Endothelial cell of umbilical vein (primary cell): ENCODE results near the gene CLDN34. TPM values are rescaled to one million over a fixed set of nuclear protein-coding genes. Genes with fewer than 3 reads are reported as not detected.

Experiments
- Bru-seq: library from RNA; stranded (reverse); fragments of 400-500 nt; gene quantifications from one replicate; lab custom pipeline; 2021; lab: Mats Ljungman, UMichigan
- BruChase-seq, 2 experiments: library from RNA; stranded (reverse); fragments of 400-500 nt; gene quantifications; one replicate each; lab custom pipeline; 2021; lab: Mats Ljungman, UMichigan
- BruUV-seq: library from RNA; stranded (reverse); fragments of 400-500 nt; replicated peaks from 2 replicates; lab custom pipeline; 2021; lab: Mats Ljungman, UMichigan
- CTCF ChIA-PET: fragments of 300-600, 350-600 bp; sonication (Branson Sonifier 250); formaldehyde crosslinking; loops from one replicate; lab custom pipeline; 2021; ENCODE audit warnings: antibody characterized with exemption, inconsistent platforms; lab: Charles Lee
- POLR2A ChIA-PET: fragments of 300-600, 350-600 bp; sonication (Branson Sonifier 250); formaldehyde crosslinking; loops from one replicate; lab custom pipeline; 2021; ENCODE audit warnings: antibody characterized with exemption, inconsistent platforms; lab: Charles Lee
- DNase-seq: peaks from one replicate; pipeline ENCODE4 v3.0.0-alpha.2; 2011; ENCODE audit warnings: low read depth, low spot score
- FAIRE-seq: peaks from 2 replicates; lab custom pipeline; 2011; peaks lifted over from hg19 to GRCh38; lab: Jason Lieb, UNC
- H2AFZ ChIP-seq: 2 replicates; pipeline ENCODE4 v1.6.0; 2012; ENCODE audit warnings: low read depth, low read length, control low read depth, inconsistent platforms
- H3K27ac ChIP-seq: 2 replicates; pipeline ENCODE4 v1.5.1; 2011; ENCODE audit warnings: low read depth, mild to moderate bottlenecking, control low read depth, low read length, moderate library complexity; ENCODE audit not compliant: insufficient read depth
- H3K27me3 ChIP-seq, 2 experiments: 2 replicates each; pipeline versions ENCODE4 v1.6.0 to v1.6.1; 2011; ENCODE audit warnings: low read length in 2 of 2, mixed read lengths in 1 of 2; ENCODE audit not compliant: control insufficient read depth in 2 of 2, insufficient read depth in 2 of 2
- H3K36me3 ChIP-seq, 2 experiments: 2 replicates in 1 of 2; 3 replicates in 1 of 2; pipeline ENCODE4 v1.5.1; 2011; ENCODE audit warnings: low read length in 2 of 2, mild to moderate bottlenecking in 1 of 2, moderate library complexity in 1 of 2; ENCODE audit not compliant: control insufficient read depth in 2 of 2, insufficient read depth in 2 of 2; ENCODE audit errors: extremely low read depth in 1 of 2
- H3K4me1 ChIP-seq: 3 replicates; pipeline ENCODE4 v1.5.1; 2011; ENCODE audit warnings: mild to moderate bottlenecking, low read length; ENCODE audit not compliant: control insufficient read depth, insufficient read depth; ENCODE audit errors: extremely low read depth
- H3K4me2 ChIP-seq: 2 replicates; pipeline ENCODE4 v1.6.1; 2011; ENCODE audit warnings: low read length, control low read depth, mixed read lengths; ENCODE audit not compliant: insufficient read depth
- H3K4me3 ChIP-seq, 3 experiments: fragments of 200-600 bp in 1 of 3; sonication (generic), shearing (Covaris generic) in 1 of 3; replicated peaks in 1 of 3; 2 replicates each; pipeline ENCODE4 v1.5.1; 2011 to 2016; ENCODE audit warnings: control low read depth in 3 of 3, low read length in 3 of 3, mild to moderate bottlenecking in 2 of 3, inconsistent platforms in 1 of 3, low read depth in 1 of 3, moderate library complexity in 1 of 3; ENCODE audit not compliant: insufficient read depth in 1 of 3
- H3K79me2 ChIP-seq: 2 replicates; pipeline ENCODE4 v1.6.0; 2012; ENCODE audit warnings: low read length, inconsistent platforms; ENCODE audit not compliant: control insufficient read depth, insufficient read depth
- H3K9ac ChIP-seq: replicated peaks from 2 replicates; pipeline ENCODE3; 2011; ENCODE audit warnings: low read length, control low read depth; ENCODE audit not compliant: insufficient read depth; ENCODE audit errors: extremely low read depth
- H3K9me1 ChIP-seq: replicated peaks from 3 replicates; pipeline ENCODE4 v1.6.0; 2011; ENCODE audit warnings: mild to moderate bottlenecking, low read length; ENCODE audit not compliant: control insufficient read depth, insufficient read depth; ENCODE audit errors: extremely low read depth
- H3K9me3 ChIP-seq: replicated peaks from 2 replicates; pipeline ENCODE4 v1.5.1; 2012; ENCODE audit warnings: low read length, inconsistent platforms; ENCODE audit not compliant: control insufficient read depth, insufficient read depth
- H4K20me1 ChIP-seq: replicated peaks from 2 replicates; pipeline ENCODE3; 2011; ENCODE audit warnings: mild to moderate bottlenecking, low read length; ENCODE audit not compliant: control insufficient read depth, insufficient read depth; ENCODE audit errors: extremely low read depth
- CTCF ChIP-seq, 2 donors: IDR thresholded peaks; 1 replicate in 1 of 2; 2 replicates in 1 of 2; pipeline ENCODE4 v1.5.1; 2011; ENCODE audit warnings: low read length in 2 of 2, mild to moderate bottlenecking in 2 of 2, moderate library complexity in 2 of 2, control low read depth in 1 of 2, inconsistent platforms in 1 of 2, low read depth in 1 of 2; ENCODE audit not compliant: insufficient read depth in 1 of 2; ENCODE audit errors: extremely low read depth in 1 of 2
- GATA2 ChIP-seq: IDR thresholded peaks from 2 replicates; pipeline ENCODE4 v1.7.0; 2011; ENCODE audit warnings: low read depth, mild to moderate bottlenecking, moderate library complexity, mixed read lengths, low read length; ENCODE audit not compliant: insufficient read length, insufficient read depth
- POLR2AphosphoS5 ChIP-seq: IDR thresholded peaks from 2 replicates; pipeline ENCODE4 v1.6.1; 2012; ENCODE audit warnings: low read depth, mild to moderate bottlenecking, control low read depth, low read length, moderate library complexity; ENCODE audit not compliant: insufficient read depth
- dilution Hi-C: fragments of 300-500 bp; cut with MboI; formaldehyde crosslinking; loops from one replicate; pipeline ENCODE4 v1.15.0; 2019; ENCODE audit warnings: low sequenced_read_pairs; ENCODE audit not compliant: extremely low pct_ligation_motif_present
- intact Hi-C: fragments of 100-400 bp; cut with micrococcal nuclease; formaldehyde crosslinking; loops from one replicate; pipeline ENCODE4 v1.10.0; 2022
- long read RNA-seq: library from polyadenylated mRNA; stranded (forward); transcript quantifications from one replicate; pipeline ENCODE4 v2.0.0, GENCODE V29; 2021
- polyA minus RNA-seq, 3 experiments: library from RNA; depleted of rRNA, polyadenylated mRNA; stranded (reverse); fragments of >200 nt; gene quantifications; 1 replicate in 1 of 3; 2 replicates in 2 of 3; pipeline ENCODE4 v1.2.3, GENCODE V29; 2011
- polyA plus RNA-seq, 4 experiments: library from polyadenylated mRNA; depleted of rRNA in 3 of 4; stranded (reverse) in 3 of 4; unstranded in 1 of 4; fragments of >200 nt; gene quantifications; 2 replicates each; pipeline versions ENCODE4 v1.2.1 to v1.2.3, GENCODE V29; 2011 to 2012; ENCODE audit warnings: missing spikeins in 1 of 4
- total RNA-seq: library from RNA; stranded (reverse); gene quantifications from 2 replicates; pipeline ENCODE4 v1.2.3, GENCODE V29; 2021
- TF ChIP-seq, protein P1 (sequence below): IDR thresholded peaks from 2 replicates; pipeline ENCODE4 v1.6.1; 2011; ENCODE audit not compliant: insufficient read depth, insufficient read length

Gene CLDN34, protein sequence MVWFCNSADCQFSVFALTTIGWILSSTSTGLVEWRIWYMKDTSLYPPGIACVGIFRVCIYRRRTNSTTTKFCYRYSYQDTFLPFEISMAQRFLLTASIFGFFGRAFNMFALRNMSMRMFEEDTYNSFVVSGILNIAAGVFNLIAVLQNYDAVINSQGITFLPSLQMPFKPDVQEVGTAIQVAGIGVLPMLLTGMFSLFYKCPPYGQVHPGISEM
- total RNA-seq (0.35 and 0.46 TPM in 2 replicates), polyA plus RNA-seq (0.08 and 0.14 TPM in 2 replicates), polyA minus RNA-seq (0.40 and 1.8 TPM in 2 replicates), Bru-seq, nascent RNA (percentile 44 among the genes with signal in this experiment), BruChase-seq, experiment 1, labeled RNA remaining after a 6-hour chase (percentile 36 among the genes with signal in this experiment), BruChase-seq, experiment 2, labeled RNA remaining after a 2-hour chase (percentile 43 among the genes with signal in this experiment)
- 0.08 and 0.12 TPM in 2 replicates for polyA plus RNA-seq (2011; cell fraction: cytosol; rRNA removed)
- 0.88 and 0.99 TPM in 2 replicates for polyA plus RNA-seq (2011; cell fraction: nucleus; rRNA removed)
- not detected in 2 replicates for polyA plus RNA-seq (2012)
- not detected for polyA minus RNA-seq (2011; cell fraction: cytosol; rRNA and poly(A)+ RNA removed)
- polyA minus RNA-seq (2011; cell fraction: nucleus; rRNA and poly(A)+ RNA removed): 2.0 and 2.6 TPM in 2 replicates
- long read RNA-seq: 0 reads

GRCh38 chrX:9966775-9967408 is at the start of gene CLDN34:
CLDN34 (plus strand) TSS chrX:9967358; CDS start chrX:9967358, 0 bp downstream.
- Histone ChIP-seq H3K9me1 (no peaks in the 10 kb centered on the region), H4K20me1 (no peaks in the 10 kb centered on the region), H3K79me2 (no peaks in the 10 kb centered on the region), H3K9ac (no peak within 1 kb of the TSS), H3K27me3 (no peaks in the 10 kb centered on the region), H3K4me2 (no peak within 1 kb of the TSS), H3K4me3 (no peak within 1 kb of the TSS), H3K36me3 (no peaks in the 10 kb centered on the region), H3K9me3 (no peaks in the 10 kb centered on the region), H3K4me1 (no peaks in the 10 kb centered on the region), H3K27ac (no peak within 1 kb of the TSS), H2AFZ (no peak within 1 kb of the TSS)
- no peak for DNase-seq
- no TSS peak for BruUV-seq
- TF ChIP-seq POLR2AphosphoS5: no peak
- no peak for TF ChIP-seq GATA2
- TF ChIP-seq CTCF (IDR thresholded peaks at IDR 0.05; ENCODE audit: extremely low read depth in 1 of 2, insufficient read depth in 1 of 2, low read depth in 1 of 2, low read length in 2 of 2): no peak
- TF ChIP-seq, protein P1, sequence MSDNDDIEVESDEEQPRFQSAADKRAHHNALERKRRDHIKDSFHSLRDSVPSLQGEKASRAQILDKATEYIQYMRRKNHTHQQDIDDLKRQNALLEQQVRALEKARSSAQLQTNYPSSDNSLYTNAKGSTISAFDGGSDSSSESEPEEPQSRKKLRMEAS: no peak
- dilution Hi-C loops (no loop called here), intact Hi-C loops (no loop called here)
- no peak for FAIRE-seq
- POLR2A ChIA-PET: no interaction called here
- CTCF ChIA-PET: no interaction called here
